ENCODE data around the gene POMT1. TPM values are rescaled to one million over a fixed set of nuclear protein-coding genes. Genes with fewer than 3 reads are reported as not detected.

The POMT1 gene
- total RNA-seq, 1 donor from 2014 or later, result 29.8 TPM

GRCh38 chr9:131516100-131516499 is 13.4 kb downstream of the POMT1 start:
- CTCF ChIA-PET, result no interaction called here
- Mint-ChIP-seq H3K9me3 (no peaks in the 10 kb centered on the region), H3K36me3 (ENCODE audit: low read depth) (peaks cover 60% of the 10 kb centered on the region), H3K4me3 (no peak overlapping the region), H3K27ac (no peak overlapping the region), H3K4me1 (peaks cover 5% of the 10 kb centered on the region), H3K27me3 (no peaks in the 10 kb centered on the region)
- POLR2A ChIA-PET, result no interaction called here
- ATAC-seq (ENCODE audit: low read depth), result no peak
- no peak for DNase-seq
- TF ChIP-seq, protein P1, sequence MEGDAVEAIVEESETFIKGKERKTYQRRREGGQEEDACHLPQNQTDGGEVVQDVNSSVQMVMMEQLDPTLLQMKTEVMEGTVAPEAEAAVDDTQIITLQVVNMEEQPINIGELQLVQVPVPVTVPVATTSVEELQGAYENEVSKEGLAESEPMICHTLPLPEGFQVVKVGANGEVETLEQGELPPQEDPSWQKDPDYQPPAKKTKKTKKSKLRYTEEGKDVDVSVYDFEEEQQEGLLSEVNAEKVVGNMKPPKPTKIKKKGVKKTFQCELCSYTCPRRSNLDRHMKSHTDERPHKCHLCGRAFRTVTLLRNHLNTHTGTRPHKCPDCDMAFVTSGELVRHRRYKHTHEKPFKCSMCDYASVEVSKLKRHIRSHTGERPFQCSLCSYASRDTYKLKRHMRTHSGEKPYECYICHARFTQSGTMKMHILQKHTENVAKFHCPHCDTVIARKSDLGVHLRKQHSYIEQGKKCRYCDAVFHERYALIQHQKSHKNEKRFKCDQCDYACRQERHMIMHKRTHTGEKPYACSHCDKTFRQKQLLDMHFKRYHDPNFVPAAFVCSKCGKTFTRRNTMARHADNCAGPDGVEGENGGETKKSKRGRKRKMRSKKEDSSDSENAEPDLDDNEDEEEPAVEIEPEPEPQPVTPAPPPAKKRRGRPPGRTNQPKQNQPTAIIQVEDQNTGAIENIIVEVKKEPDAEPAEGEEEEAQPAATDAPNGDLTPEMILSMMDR (IDR thresholded peaks at IDR 0.05), result no peak
- intact Hi-C loops (cut with micrococcal nuclease), result no loop called here

- peaks cover 60% of the 10 kb centered on the region for H3K36me3 Mint-ChIP-seq (ENCODE audit: low read depth)
- TF ChIP-seq, protein P1 (IDR thresholded peaks at IDR 0.05), result no peak
- DNase-seq, result no peak
- ChIA-PET CTCF (no interaction called here), POLR2A (interaction anchor here (0.7 kb wide), 2 partner anchors 9 to 596 kb away, joined by 3 read pairs; no protein-coding TSS in a partner anchor)
- H3K27ac Mint-ChIP-seq, result no peak overlapping the region
- ATAC-seq (ENCODE audit: low read depth), result no peak
- H3K4me1 Mint-ChIP-seq, result peaks cover 5% of the 10 kb centered on the region
- H3K4me3 Mint-ChIP-seq, result no peak overlapping the region
- intact Hi-C loops (cut with micrococcal nuclease), result no loop called here
- H3K27me3 Mint-ChIP-seq, result no peaks in the 10 kb centered on the region
- no peaks in the 10 kb centered on the region for H3K9me3 Mint-ChIP-seq
Measured at GRCh38 chr9:131516930-131517329, 14.2 kb downstream of the POMT1 start.

- Mint-ChIP-seq H3K4me3 (no peak overlapping the region), H3K27ac (no peak overlapping the region), H3K36me3 (ENCODE audit: low read depth) (peaks cover 61% of the 10 kb centered on the region), H3K4me1 (peaks cover 5% of the 10 kb centered on the region), H3K27me3 (no peaks in the 10 kb centered on the region), H3K9me3 (no peaks in the 10 kb centered on the region)
- TF ChIP-seq, protein P1 (IDR thresholded peaks at IDR 0.05), result no peak
- intact Hi-C loops (cut with micrococcal nuclease), result no loop called here
- POLR2A ChIA-PET, result no interaction called here
- CTCF ChIA-PET, result no interaction called here
- ATAC-seq (ENCODE audit: low read depth), result no peak
- DNase-seq, result no peak
Measured at GRCh38 chr9:131517761-131518190, 15.1 kb downstream of the POMT1 start.

DNA sequence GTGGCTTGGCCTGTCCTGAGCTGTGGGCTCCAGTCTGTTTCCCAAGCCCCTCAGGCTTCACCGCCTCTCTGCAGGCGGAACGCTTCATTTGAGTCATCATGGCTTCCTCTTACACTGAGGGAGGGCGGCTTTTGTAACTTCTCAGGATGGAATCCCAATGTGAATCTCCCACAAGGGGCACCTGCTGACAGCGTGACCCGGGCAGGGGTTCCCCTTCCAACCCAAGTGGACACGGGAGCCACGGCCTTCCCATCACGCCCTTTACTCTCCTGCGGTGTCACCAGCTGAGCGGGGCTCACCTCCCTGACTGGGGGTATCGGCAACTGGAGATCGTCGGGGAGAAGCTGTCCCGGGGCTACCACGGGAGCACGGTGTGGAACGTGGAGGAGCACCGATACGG is 15.8 kb downstream of the POMT1 start:
- intact Hi-C loops (cut with micrococcal nuclease), result no loop called here
- Mint-ChIP-seq H3K9me3 (no peaks in the 10 kb centered on the region), H3K27ac (no peak overlapping the region), H3K4me1 (peaks cover 5% of the 10 kb centered on the region), H3K36me3 (ENCODE audit: low read depth) (peaks cover 61% of the 10 kb centered on the region), H3K4me3 (no peak overlapping the region), H3K27me3 (no peaks in the 10 kb centered on the region)
- ChIA-PET CTCF (no interaction called here), POLR2A (no interaction called here)
- TF ChIP-seq, protein P1 (IDR thresholded peaks at IDR 0.05), result no peak
- DNase-seq, result no peak
- no peak for ATAC-seq (ENCODE audit: low read depth)

DNA sequence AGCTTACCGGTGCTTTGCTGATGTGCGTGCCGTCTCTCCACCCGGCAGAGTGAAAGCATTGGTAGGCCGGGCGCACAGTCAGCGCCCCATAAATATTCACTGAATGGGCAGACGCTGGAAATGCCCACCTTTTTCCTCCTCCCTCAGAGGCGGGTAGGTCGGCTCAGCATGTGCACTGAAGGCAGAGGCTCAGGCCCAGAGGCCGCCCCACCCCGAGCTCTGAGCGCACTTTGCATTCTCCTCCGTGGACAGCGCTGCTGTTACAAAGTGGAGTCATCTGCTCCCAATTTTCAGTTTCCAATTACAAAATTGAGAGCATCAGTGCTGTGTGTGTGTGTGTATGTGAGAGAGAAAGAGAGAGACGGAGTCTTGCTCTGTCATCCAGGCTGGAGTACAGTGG is 17.8 kb downstream of the POMT1 start:
- Mint-ChIP-seq H3K36me3 (ENCODE audit: low read depth) (peaks cover 72% of the 10 kb centered on the region), H3K27ac (no peak overlapping the region), H3K4me3 (no peak overlapping the region), H3K4me1 (no peaks in the 10 kb centered on the region), H3K9me3 (no peaks in the 10 kb centered on the region), H3K27me3 (no peaks in the 10 kb centered on the region)
- POLR2A ChIA-PET, result no interaction called here
- TF ChIP-seq, protein P1 (IDR thresholded peaks at IDR 0.05), result no peak
- ATAC-seq (ENCODE audit: low read depth) (no peak), DNase-seq (no peak)
- intact Hi-C loops (cut with micrococcal nuclease), result no loop called here
- CTCF ChIA-PET, result no interaction called here

Data from activated B cell treated with CpG ODN at 0.5 μM for 24 hours (primary cell).